Breast epithelium (tissue), 3 donors: ENCODE data around the gene RAP2A.

Experiments
- CTCF ChIP-seq, 3 donors: fragments of 450-650 bp; IDR thresholded peaks; one replicate each; pipeline ENCODE4 v1.5.1; 2016 to 2017; ENCODE audit warnings: antibody characterized with exemption in 3 of 3, mild to moderate bottlenecking in 3 of 3, moderate library complexity in 3 of 3
- POLR2A ChIP-seq: fragments of 450-650 bp; IDR thresholded peaks from one replicate; pipeline ENCODE4 v1.6.1; 2016; ENCODE audit warnings: antibody characterized with exemption, mild to moderate bottlenecking, moderate library complexity
- POLR2AphosphoS5 ChIP-seq, 3 donors: sonication (generic); formaldehyde crosslinking; IDR thresholded peaks; one replicate each; pipeline ENCODE4 v1.6.1; 2017; ENCODE audit warnings: antibody characterized with exemption in 3 of 3

- no peak for TF ChIP-seq CTCF (IDR thresholded peaks at IDR 0.05)
- TF ChIP-seq POLR2AphosphoS5 (IDR thresholded peaks at IDR 0.05), result no peak
- TF ChIP-seq POLR2A, result no peak
Measured at GRCh38 chr13:97392020-97392419, 41.9 kb upstream of the RAP2A start.
